ENCODE data around the gene PANK1.

GRCh38 chr10:89535171-89536012, 109.7 kb downstream of the PANK1 start, which contains the start of gene SLC16A12:
- TF ChIP-seq GATA3 (IDR thresholded peaks at IDR 0.05; ENCODE audit: low read depth, low read length) (no peak), GATA2 (IDR thresholded peaks at IDR 0.05; ENCODE audit: low read depth, low read length) (no peak)

Measured in SH-SY5Y (cell line).